ENCODE data around the gene CCDC187. TPM values are rescaled to one million over a fixed set of nuclear protein-coding genes. Genes with fewer than 3 reads are reported as not detected.
"Not testable (repeated sequence)": the region's sequence is repeated elsewhere in the genome, so short reads cannot be mapped to it uniquely, and the experiment has no call there.

Gene CCDC187
- total and polyA plus RNA-seq, 10 donors = 0.03 to 0.20 (median 0.11) TPM; not detected in 2

DNA sequence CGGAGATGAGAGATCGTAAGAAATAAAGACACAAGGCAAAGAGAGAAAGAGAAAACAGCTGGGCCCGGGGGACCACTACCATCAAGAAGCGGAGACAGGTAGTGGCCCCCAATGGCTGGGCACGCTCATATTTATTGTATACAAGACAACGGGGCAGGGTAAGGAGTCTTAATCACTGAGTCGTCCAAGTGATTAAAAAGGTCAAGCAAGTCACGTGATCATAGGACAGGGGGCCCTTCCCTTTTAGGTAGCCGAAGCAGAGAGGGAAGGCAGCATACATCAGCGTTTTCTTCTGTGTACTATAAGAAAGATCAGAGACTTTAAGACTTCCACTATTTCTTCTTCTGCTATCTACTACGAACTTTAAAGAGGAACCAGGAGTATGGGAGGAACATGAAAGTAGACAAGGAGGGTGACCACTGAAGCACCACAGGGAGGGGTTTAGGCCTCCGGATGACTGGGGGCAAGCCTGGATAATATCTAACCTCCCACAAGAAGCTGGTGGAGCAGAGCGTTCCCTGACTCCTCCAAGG lies 33.7 kb downstream of the CCDC187 start:
- intact Hi-C loops (cut with DNase I; ENCODE audit: low total_unique reads) = no loop called here
- 74 to 81% (median 80%) methylated on average over 13 of the region's 13 CpGs for WGBS, 5 donors
- TF ChIP-seq, protein P1, sequence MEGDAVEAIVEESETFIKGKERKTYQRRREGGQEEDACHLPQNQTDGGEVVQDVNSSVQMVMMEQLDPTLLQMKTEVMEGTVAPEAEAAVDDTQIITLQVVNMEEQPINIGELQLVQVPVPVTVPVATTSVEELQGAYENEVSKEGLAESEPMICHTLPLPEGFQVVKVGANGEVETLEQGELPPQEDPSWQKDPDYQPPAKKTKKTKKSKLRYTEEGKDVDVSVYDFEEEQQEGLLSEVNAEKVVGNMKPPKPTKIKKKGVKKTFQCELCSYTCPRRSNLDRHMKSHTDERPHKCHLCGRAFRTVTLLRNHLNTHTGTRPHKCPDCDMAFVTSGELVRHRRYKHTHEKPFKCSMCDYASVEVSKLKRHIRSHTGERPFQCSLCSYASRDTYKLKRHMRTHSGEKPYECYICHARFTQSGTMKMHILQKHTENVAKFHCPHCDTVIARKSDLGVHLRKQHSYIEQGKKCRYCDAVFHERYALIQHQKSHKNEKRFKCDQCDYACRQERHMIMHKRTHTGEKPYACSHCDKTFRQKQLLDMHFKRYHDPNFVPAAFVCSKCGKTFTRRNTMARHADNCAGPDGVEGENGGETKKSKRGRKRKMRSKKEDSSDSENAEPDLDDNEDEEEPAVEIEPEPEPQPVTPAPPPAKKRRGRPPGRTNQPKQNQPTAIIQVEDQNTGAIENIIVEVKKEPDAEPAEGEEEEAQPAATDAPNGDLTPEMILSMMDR (IDR thresholded peaks at IDR 0.05 in 8 of 11, conservative IDR thresholded peaks at IDR 0.05 in 3 of 11) = no peak
- TF ChIP-seq POLR2A (IDR thresholded peaks at IDR 0.05) = no peak
- no peak for TF ChIP-seq POLR2AphosphoS5 (IDR thresholded peaks at IDR 0.05)

DNA sequence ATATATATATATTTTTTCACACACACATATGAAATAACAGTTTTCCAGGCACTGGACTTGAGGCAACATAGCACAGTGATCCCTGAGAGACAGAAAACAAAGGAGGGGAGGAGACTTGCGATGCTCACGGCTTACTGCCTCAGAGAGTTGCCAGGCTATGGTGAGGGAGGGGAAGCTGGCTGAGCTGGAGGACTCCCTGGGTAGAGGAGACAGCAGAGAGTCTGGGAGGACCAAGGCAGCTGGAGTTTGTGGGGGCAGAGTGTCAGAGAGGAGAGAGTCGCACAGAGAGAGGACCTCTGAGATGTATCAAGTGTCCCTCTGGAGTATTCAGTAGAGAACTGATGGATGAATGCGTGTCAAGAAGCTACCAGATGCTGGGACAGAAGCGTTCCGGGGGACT lies 35.2 kb downstream of the CCDC187 start:
- H3K27me3 ChIP-seq (replicated peaks in 1 of 7) = peaks cover 0 to 23% (median 0%) of the 10 kb centered on the region in 7 donors
- TF ChIP-seq POLR2A (IDR thresholded peaks at IDR 0.05) (no peak), POLR2AphosphoS5 (IDR thresholded peaks at IDR 0.05) (no peak)
- TF ChIP-seq, protein P1 (IDR thresholded peaks at IDR 0.05 in 8 of 11, conservative IDR thresholded peaks at IDR 0.05 in 3 of 11) = no peak

More for the DNA sequence above, 33.7 kb downstream of the CCDC187 start:
- Histone ChIP-seq H3K27me3 (replicated peaks in 1 of 7) (peaks cover 0 to 32% (median 0%) of the 10 kb centered on the region in 7 donors), H3K9me3 (no peaks in the 10 kb centered on the region), H3K27ac (no peak overlapping the region), H3K36me3 (no peaks in the 10 kb centered on the region), H3K4me1 (peaks cover 0 to 20% (median 12%) of the 10 kb centered on the region in 6 donors), H3K4me3 (no peak overlapping the region)
- no peak for DNase-seq

DNA sequence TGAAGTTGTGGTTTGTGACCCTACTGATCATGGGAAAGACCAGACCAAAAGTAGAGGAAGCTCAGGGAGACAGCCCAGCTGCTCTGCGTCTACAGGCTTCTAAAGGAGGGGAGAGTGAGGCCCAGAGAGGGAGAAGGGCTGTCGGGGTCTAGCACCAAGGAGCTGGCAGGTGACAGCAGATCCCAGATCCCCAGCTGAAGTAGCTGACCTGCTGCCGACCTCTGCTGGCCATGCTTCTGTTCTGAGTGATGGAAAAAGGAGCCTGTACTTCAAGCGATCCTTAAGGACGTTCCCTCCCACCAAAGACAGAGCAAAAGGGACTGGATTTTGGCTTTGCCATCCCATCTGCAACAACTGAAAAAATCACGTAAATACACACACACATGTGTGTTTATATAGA lies 35.6 kb downstream of the CCDC187 start:
- no peak for DNase-seq
- TF ChIP-seq POLR2A (IDR thresholded peaks at IDR 0.05) (no peak), POLR2AphosphoS5 (IDR thresholded peaks at IDR 0.05) (no peak)
- TF ChIP-seq, protein P1 (IDR thresholded peaks at IDR 0.05 in 8 of 11, conservative IDR thresholded peaks at IDR 0.05 in 3 of 11) = no peak
- 53 to 66% (median 58%) methylated on average over 6 of the region's 6 CpGs for WGBS, 5 donors
- no peak overlapping the region for H3K4me3 ChIP-seq
- H3K36me3 ChIP-seq = no peaks in the 10 kb centered on the region
- H3K27ac ChIP-seq = no peak overlapping the region
- peaks cover 0 to 20% (median 12%) of the 10 kb centered on the region in 6 donors for H3K4me1 ChIP-seq
- intact Hi-C loops (cut with DNase I; ENCODE audit: low total_unique reads) = no loop called here
- peaks cover 0 to 26% (median 0%) of the 10 kb centered on the region in 7 donors for H3K27me3 ChIP-seq (replicated peaks in 1 of 7)
- no peaks in the 10 kb centered on the region for H3K9me3 ChIP-seq

More for the DNA sequence above, 35.2 kb downstream of the CCDC187 start:
- intact Hi-C loops (cut with DNase I; ENCODE audit: low total_unique reads) = no loop called here
- H3K27ac ChIP-seq = no peak overlapping the region
- no peak overlapping the region for H3K4me3 ChIP-seq
- peaks cover 0 to 20% (median 12%) of the 10 kb centered on the region in 6 donors for H3K4me1 ChIP-seq
- H3K36me3 ChIP-seq = no peaks in the 10 kb centered on the region
- DNase-seq = no peak
- no peaks in the 10 kb centered on the region for H3K9me3 ChIP-seq
- WGBS, 5 donors = 74 to 81% (median 78%) methylated on average over 6 of the region's 6 CpGs

DNA sequence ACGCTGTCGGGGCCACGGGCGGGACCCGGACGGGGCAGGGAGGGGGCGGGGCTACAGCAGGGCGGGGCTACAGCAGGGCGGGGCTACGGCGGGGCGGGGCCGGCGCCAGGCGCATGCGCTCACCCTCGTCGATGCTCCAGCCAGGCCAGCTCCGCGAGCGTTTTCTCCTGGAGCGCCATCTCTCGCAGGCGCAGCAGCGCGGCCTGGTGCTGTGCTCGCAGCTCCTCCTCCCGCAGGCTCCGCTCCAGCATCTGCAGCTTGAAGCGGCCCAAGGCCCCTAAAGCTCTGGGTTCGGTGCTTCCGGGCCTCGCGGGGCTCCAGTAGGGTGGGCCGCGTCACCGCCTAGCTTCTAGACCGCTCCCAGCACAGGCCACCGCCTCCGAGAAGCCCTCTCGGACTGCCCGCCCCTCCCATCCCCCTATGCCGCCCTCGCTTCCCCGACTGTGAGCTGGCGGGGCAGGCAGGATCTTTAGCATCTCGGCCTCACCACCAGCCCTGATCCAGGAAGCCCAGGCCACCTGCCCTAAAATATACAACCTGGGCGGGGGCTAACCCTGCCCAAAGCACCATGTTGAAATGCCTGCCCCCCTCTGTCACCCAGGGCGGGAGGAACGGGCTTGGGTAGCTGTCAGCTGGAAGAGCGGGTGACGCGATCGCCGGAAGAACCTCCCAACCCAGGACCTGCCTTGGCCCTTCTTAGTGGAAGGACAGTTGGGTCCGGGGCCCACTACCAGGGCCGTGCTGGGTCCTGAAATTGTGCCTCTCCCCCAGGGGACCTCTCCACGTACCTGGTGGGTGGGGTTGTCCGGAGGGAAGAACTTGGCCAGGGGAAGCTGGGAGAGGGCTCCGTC lies 36.4 kb downstream of the CCDC187 start:
- 11 to 30% (median 13%) methylated on average over 20 to 60 of the region's 60 CpGs for WGBS, 5 donors
- H3K4me3 ChIP-seq = peak overlapping the region; percentile 30 to 74 (median 48)
- intact Hi-C loops (cut with DNase I; ENCODE audit: low total_unique reads) = no loop called here

DNA sequence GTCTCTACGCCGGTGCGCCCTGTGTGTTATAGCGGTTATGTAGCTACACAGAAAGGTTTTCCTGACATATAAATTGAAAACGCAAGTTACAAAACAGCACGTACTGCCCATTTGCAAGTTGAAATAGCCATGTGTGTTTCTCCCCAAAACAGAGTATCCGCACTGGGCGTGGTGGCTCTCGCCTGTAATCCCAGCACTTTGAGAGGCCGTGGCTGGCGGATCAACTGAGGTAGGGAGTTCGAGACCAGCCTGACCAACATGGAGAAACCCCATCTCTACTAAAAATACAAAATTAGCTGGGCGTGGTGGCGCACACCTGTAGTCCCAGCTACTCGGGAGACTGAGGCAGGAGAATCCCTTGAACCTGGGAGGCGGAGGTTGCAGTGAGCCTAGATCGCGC lies 37.3 kb downstream of the CCDC187 start:
- H3K36me3 ChIP-seq; intact Hi-C loops (cut with DNase I; ENCODE audit: low total_unique reads); H3K9me3 ChIP-seq; DNase-seq: not testable (repeated sequence)
- H3K27me3 ChIP-seq (replicated peaks in 1 of 7) = peaks cover 0 to 26% (median 0%) of the 10 kb centered on the region in 7 donors
- peaks cover 0 to 20% (median 12%) of the 10 kb centered on the region in 6 donors for H3K4me1 ChIP-seq
- peak overlapping the region in 4 of 8 donors; percentile 75 to 83 (median 80) for H3K27ac ChIP-seq
- H3K4me3 ChIP-seq = peak overlapping the region; percentile 4 to 74 (median 45)
- WGBS, 5 donors = 84 to 89% (median 87%) methylated on average over 18 of the region's 18 CpGs

More for the DNA sequence above, 36.4 kb downstream of the CCDC187 start:
- Histone ChIP-seq H3K27me3 (replicated peaks in 1 of 7) (peaks cover 0 to 26% (median 0%) of the 10 kb centered on the region in 7 donors), H3K9me3 (no peaks in the 10 kb centered on the region), H3K27ac (peak overlapping the region in 7 of 8 donors; percentile 59 to 83 (median 75)), H3K36me3 (no peaks in the 10 kb centered on the region), H3K4me1 (peaks cover 0 to 20% (median 12%) of the 10 kb centered on the region in 6 donors)
- peak; percentile 95 for DNase-seq
- TF ChIP-seq, protein P1 (IDR thresholded peaks at IDR 0.05 in 8 of 11, conservative IDR thresholded peaks at IDR 0.05 in 3 of 11) = peak in 7 of 11 experiments; percentile 16 to 53 (median 39)
- no peak for TF ChIP-seq POLR2A (IDR thresholded peaks at IDR 0.05)
- TF ChIP-seq POLR2AphosphoS5 (IDR thresholded peaks at IDR 0.05) = peak; percentile 83 to 86 (median 85)

Data from spleen (tissue), 11 donors.